ENCODE measurements around the gene KRTAP20-2. TPM values are rescaled to one million over a fixed set of nuclear protein-coding genes. Genes with fewer than 3 reads are reported as not detected.
A peak's percentile ranks its signal among the peaks of the same experiment; 100 is the strongest.

The KRTAP20-2 gene
- total RNA-seq, 4 donors from 2014 or later = not detected

DNA sequence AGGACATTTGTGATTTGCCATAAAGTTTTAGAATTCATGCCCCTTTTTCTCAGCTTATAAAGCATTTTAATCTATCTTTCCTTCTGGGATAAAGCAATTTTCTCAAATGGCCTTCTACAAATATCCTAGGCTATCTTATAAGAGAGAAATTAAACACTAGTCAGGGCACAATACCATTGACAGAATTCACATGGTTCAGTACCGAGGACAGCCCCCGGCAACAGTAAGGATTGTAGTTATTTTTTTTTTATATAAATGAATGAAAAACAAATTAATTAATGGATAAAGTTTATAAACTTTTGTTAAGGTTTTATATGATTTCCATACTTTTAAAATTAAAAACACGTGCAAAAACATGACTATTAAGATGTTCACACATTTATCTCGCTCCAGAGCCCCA lies 6.9 kb upstream of the KRTAP20-2 start:
- H3K27ac ChIP-seq = no peak overlapping the region
- DNase-seq (ENCODE audit: low spot score in 2 of 2) = no peak
- no peaks in the 10 kb centered on the region for H3K4me1 ChIP-seq
- WGBS, 2 donors = 74 to 89% methylated on average over 4 of the region's 4 CpGs
- H3K9me3 ChIP-seq = peaks cover 0 to 8% (median 0%) of the 10 kb centered on the region in 4 donors
- no peaks in the 10 kb centered on the region for H3K27me3 ChIP-seq
- no peaks in the 10 kb centered on the region for H3K36me3 ChIP-seq
- no peak overlapping the region for H3K4me3 ChIP-seq
- TF ChIP-seq POLR2A (IDR thresholded peaks at IDR 0.05) (no peak), EP300 (IDR thresholded peaks at IDR 0.05) (no peak)
- TF ChIP-seq, protein P1, sequence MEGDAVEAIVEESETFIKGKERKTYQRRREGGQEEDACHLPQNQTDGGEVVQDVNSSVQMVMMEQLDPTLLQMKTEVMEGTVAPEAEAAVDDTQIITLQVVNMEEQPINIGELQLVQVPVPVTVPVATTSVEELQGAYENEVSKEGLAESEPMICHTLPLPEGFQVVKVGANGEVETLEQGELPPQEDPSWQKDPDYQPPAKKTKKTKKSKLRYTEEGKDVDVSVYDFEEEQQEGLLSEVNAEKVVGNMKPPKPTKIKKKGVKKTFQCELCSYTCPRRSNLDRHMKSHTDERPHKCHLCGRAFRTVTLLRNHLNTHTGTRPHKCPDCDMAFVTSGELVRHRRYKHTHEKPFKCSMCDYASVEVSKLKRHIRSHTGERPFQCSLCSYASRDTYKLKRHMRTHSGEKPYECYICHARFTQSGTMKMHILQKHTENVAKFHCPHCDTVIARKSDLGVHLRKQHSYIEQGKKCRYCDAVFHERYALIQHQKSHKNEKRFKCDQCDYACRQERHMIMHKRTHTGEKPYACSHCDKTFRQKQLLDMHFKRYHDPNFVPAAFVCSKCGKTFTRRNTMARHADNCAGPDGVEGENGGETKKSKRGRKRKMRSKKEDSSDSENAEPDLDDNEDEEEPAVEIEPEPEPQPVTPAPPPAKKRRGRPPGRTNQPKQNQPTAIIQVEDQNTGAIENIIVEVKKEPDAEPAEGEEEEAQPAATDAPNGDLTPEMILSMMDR (IDR thresholded peaks at IDR 0.05) = no peak

DNA sequence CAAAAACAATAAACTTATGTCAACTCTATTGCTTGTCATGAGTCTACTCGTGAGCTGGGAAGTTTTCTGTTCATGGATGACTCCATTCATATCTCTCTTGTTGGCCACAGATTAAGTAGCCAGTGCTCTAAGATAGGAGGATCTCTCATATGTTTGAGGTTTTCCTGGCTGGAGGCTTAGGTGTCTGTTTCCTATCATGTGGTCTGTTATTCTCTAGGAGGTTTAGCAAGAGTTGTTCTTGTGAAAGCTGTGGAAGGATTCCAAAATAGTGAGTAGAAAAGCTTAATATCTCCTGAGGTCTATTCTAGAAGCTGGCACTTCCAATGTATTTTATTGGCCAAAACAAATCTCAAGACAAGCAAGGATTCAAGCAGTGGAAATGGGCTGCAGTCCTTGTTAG lies 5.8 kb upstream of the KRTAP20-2 start:
- DNase-seq (ENCODE audit: low spot score in 2 of 2) = peak in 1 of 2 donors; percentile 15
- Histone ChIP-seq H3K4me3 (no peak overlapping the region), H3K27ac (no peak overlapping the region), H3K36me3 (no peaks in the 10 kb centered on the region), H3K9me3 (peaks cover 0 to 8% (median 0%) of the 10 kb centered on the region in 4 donors), H3K4me1 (no peaks in the 10 kb centered on the region), H3K27me3 (no peaks in the 10 kb centered on the region)
- WGBS, 2 donors = 49 to 58% methylated on average over 1 of the region's 1 CpG
- TF ChIP-seq EP300 (IDR thresholded peaks at IDR 0.05) = no peak
- TF ChIP-seq, protein P1 (IDR thresholded peaks at IDR 0.05) = no peak
- no peak for TF ChIP-seq POLR2A (IDR thresholded peaks at IDR 0.05)

DNA sequence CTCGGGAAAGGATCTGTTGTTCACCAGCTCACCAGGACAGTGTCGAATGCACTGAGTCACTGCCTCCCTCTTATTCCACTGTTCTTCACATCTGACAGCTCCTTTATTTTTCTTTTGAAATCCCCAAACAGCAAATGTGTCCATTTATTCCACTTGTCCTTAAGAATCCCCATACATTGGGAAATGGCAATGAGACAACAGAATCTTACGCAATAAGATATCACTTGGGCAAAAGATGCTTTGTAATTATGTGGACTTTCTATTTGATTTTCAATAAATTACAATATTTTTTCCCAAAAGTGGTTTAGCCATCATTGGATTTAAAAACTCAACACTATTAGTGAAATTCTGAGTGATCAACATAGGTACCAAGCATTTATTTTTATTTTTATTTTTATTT lies 3.7 kb downstream of the KRTAP20-2 start:
- Histone ChIP-seq H3K27me3 (no peaks in the 10 kb centered on the region), H3K36me3 (no peaks in the 10 kb centered on the region), H3K27ac (no peak overlapping the region), H3K9me3 (no peaks in the 10 kb centered on the region), H3K4me1 (no peaks in the 10 kb centered on the region), H3K4me3 (no peak overlapping the region)
- WGBS, 2 donors = 85 to 88% methylated on average over 3 of the region's 3 CpGs
- no peak for DNase-seq (ENCODE audit: low spot score in 2 of 2)
- TF ChIP-seq POLR2A (IDR thresholded peaks at IDR 0.05) (no peak), EP300 (IDR thresholded peaks at IDR 0.05) (no peak)
- TF ChIP-seq, protein P1 (IDR thresholded peaks at IDR 0.05) = no peak

DNA sequence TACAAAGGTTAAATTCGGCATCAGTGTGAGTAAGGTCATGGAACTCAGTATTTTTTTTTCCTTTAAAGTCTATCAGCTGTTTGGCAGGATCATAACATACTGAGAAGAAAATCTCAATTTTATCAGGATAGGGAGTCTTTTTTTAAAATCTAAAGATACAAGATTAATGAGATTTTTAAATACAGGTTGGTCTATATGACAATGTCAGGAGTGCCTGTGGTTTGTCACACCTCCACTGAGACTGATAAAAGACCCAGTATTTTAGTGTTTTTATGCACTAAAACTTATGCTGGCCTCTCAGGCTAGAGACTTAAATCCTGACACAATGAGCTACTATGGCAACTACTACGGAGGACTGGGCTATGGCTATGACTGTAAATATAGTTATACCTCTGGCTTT lies 7.6 kb downstream of the KRTAP20-2 start, which contains the start of gene KRTAP20-3:
Gene KRTAP20-3, plus strand, starts transcription at position 301 of the 400 bp plus-strand sequence.
- Histone ChIP-seq H3K9me3 (no peaks in the 10 kb centered on the region), H3K4me1 (no peaks in the 10 kb centered on the region), H3K36me3 (no peaks in the 10 kb centered on the region), H3K4me3 (no peak within 1 kb of the TSS), H3K27ac (no peak within 1 kb of the TSS), H3K27me3 (no peaks in the 10 kb centered on the region)
- no peak for DNase-seq (ENCODE audit: low spot score in 2 of 2)
- no peak for TF ChIP-seq EP300 (IDR thresholded peaks at IDR 0.05)
- TF ChIP-seq, protein P1 (IDR thresholded peaks at IDR 0.05) = no peak
- no peak for TF ChIP-seq POLR2A (IDR thresholded peaks at IDR 0.05)
- WGBS, 2 donors = 74 to 78% methylated on average over 2 of the region's 2 CpGs

DNA sequence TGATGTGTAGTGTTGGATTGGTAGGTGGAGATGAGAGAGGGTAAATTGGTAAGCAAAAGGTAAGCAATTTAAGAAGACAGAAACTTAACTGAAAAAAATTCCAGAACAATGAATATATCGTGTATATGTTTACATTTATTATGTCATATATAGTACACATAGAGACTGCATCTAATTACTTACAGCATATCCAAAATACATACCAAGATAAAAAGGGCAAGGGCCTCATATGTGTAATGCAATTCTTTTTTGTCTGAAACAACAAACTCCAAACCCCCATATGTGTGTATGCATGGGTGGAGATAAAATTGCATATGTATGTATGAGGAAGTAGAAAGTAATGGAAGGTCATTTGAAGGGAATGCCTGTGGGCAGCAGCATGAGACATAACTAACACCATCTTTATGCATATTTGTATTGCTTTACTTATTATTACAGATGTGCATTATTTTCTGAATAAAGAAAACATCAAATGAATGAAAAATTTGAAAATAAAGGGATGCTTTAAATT lies 12.0 kb downstream of the KRTAP20-2 start:
- TF ChIP-seq EP300 (IDR thresholded peaks at IDR 0.05) = no peak
- no peak for TF ChIP-seq POLR2A (IDR thresholded peaks at IDR 0.05)
- TF ChIP-seq, protein P1 (IDR thresholded peaks at IDR 0.05) = no peak
- WGBS, 2 donors = 74 to 80% methylated on average over 1 of the region's 1 CpG

More for the DNA sequence above, 12.0 kb downstream of the KRTAP20-2 start:
- Histone ChIP-seq H3K36me3 (no peaks in the 10 kb centered on the region), H3K4me1 (no peaks in the 10 kb centered on the region), H3K27ac (no peak overlapping the region), H3K4me3 (no peak overlapping the region), H3K27me3 (no peaks in the 10 kb centered on the region), H3K9me3 (no peaks in the 10 kb centered on the region)
- no peak for DNase-seq (ENCODE audit: low spot score in 2 of 2)

All from tibial nerve (tissue), 4 donors.